Head of caudate nucleus (tissue), 42 donors: Measurements from ENCODE around the gene CREB3L1.

Experiments
- DNase-seq, 42 donors: peaks; one replicate each; pipeline versions ENCODE4 v3.0.0 to v3.0.0-alpha.2; 2020 to 2021; ENCODE audit warnings: mixed read lengths in 7 of 42
- intact Hi-C: fragments of 100-400 bp; cut with DNase I; formaldehyde crosslinking; loops from one replicate; pipeline ENCODE4 v1.15.0; 2022

The CREB3L1 gene, protein sequence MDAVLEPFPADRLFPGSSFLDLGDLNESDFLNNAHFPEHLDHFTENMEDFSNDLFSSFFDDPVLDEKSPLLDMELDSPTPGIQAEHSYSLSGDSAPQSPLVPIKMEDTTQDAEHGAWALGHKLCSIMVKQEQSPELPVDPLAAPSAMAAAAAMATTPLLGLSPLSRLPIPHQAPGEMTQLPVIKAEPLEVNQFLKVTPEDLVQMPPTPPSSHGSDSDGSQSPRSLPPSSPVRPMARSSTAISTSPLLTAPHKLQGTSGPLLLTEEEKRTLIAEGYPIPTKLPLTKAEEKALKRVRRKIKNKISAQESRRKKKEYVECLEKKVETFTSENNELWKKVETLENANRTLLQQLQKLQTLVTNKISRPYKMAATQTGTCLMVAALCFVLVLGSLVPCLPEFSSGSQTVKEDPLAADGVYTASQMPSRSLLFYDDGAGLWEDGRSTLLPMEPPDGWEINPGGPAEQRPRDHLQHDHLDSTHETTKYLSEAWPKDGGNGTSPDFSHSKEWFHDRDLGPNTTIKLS

DNA sequence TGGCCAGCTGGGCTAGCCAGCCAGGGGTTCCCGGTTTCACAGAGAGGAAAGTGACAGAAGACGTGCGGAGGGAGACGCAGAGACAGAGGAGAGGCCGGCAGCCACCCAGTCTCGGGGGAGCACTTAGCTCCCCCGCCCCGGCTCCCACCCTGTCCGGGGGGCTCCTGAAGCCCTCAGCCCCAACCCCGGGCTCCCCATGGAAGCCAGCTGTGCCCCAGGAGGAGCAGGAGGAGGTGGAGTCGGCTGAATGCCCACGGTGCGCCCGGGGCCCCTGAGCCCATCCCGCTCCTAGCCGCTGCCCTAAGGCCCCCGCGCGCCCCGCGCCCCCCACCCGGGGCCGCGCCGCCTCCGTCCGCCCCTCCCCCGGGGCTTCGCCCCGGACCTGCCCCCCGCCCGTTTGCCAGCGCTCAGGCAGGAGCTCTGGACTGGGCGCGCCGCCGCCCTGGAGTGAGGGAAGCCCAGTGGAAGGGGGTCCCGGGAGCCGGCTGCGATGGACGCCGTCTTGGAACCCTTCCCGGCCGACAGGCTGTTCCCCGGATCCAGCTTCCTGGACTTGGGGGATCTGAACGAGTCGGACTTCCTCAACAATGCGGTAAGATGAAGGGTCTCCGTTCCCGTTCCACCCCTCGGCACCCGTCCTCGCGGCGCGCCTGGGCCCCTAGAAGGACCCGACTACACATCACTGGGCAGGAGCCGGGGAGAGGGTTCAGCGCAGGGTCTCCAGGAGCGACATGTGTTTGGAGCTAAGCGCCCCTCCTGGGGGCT lies at the start of gene CREB3L1:
TSS of gene CREB3L1 (plus strand) at position 41 of the 765 bp plus-strand sequence. CDS start at position 491, 450 bp downstream.
- intact Hi-C loops: no loop called here
- DNase-seq: peak in 3 of 42 donors; percentile 6 to 22 (median 20)

DNA sequence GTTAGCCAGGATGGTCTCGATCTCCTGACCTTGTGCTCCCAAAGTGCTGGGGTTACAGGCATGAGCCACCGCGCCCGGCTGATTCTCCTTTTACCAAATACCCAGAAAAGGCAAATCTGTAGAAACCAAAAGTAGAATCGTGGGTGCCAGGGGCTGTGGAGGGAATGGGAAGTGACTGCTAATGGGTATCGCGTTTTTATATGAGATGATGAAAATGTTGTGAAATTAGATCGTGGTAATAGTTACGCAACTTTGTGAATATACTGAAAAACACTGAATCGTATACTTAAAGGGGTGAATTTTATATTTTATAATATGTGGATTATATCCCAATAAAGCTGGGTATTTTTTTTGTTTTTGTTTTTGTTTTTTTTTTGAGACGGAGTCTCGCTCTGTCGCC lies 48.2 kb upstream of the CREB3L1 start:
- intact Hi-C loops: no loop called here
- no peak for DNase-seq

DNA sequence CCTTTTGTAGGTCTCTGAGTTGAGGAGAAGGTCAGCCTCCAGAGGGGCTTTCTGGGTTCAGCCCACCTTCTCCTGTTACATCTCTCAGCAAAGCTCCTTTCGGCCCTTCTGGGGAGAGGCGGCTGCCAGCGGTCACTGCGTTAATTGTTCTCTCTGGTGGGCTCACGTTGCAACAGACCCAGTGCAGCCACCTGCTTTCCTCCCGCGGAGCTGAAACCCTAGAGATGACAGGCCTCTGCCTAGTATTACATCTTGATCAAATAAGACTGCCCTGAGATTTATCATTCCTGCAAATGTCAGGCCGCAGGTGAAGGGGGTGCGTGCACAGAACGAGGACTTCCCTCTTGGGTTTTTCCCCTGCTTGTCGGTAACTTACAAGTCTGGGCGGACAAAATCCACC lies 43.2 kb upstream of the CREB3L1 start:
- intact Hi-C loops: no loop called here
- no peak for DNase-seq

DNA sequence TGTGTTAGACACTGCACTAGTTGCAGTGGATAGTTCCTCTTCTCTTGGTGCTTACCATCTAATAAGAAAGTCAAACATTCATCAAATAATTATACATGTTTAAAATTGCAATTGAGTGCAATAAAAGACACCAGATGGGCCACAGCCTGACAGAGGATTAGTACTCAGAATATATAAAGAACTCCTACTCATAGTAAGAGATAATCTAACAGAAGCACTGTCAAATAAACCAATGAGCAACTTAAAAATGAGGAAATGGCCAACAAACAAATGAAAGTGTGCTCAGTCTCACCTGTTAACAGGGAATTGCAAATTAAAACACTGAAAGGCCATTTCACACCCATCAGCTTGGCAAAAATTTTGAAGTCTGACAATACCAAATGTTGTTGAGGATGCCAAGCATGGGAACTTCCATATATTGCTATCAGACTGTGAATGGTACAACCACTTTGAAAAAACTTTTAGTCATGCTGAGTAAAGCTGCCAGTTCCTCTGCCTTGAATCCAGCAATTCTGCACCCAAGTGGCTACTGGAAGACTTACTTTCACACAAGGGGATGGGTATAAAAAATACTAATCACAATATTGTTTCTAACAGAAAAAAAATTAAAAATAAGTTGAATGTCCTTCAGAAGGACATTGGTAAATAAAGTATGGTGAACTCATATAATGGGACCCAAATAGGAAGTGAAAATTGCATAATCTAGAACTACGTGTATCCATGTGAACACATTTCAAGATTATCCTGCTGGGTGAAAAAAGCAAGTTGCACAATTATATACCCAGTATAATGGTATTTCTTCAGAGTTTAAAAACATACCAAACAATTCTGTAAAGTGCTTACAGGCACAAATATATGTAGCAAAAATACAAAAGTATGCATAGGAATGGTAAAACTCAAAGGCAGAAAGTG lies 41.4 kb upstream of the CREB3L1 start:
- intact Hi-C loops: no loop called here
- DNase-seq: no peak

DNA sequence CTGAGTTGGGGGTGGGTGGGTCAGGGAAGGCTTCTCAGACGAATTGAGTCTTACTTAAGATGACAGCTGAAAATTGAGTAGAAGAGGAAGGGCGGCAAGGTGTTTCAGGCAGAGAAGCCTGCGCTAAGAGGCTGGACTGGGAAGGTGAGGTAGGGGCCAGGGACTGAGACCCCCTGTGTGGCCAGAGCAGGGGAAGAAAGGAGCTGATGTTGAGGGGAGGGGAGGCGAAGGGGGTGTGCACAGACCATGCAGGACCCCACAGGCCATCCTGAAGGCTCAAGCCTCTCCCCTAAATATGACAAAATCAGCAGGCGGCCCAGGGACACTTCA lies 40.6 kb upstream of the CREB3L1 start:
- intact Hi-C loops: no loop called here
- no peak for DNase-seq

DNA sequence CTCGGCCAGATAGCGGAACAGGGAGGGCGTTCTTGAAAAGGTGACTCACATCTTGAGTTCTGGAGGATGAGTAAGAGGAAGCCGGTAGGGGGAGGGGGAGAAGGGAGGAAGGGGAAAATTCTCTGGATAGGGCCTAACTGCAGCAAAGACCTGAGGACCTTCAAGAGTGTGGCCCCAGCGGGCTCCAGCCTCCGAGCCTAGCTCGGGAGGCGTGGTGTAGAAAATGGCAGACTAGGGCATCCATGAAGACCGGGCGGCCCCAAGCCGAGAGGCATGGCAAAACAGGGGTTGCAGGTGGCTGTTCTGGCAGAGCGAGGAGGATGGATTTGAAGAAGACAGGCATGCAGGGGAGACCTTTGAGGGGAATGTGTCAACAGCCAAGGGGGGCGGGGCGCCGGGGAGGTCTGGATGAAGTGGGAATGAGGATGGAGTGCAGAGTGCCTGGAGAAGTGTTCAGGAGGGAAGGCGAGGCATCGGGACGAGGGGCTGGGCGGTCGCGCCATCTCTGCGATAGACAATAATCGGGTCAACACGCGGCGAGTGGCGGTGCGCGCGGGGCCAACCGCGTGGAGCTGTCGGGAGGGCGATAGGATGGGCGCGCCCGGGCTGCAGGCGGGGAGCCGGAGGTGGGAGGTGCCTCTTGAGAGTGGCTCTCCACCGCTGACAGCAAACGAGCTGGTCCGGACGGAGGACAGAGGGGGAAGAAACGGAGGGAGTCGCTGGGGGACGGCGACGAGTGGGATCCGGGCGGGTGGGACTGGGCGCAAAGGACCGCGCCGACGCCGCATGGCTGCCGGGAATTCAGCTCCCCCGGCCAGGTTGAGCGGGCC lies 40.0 kb upstream of the CREB3L1 start:
- intact Hi-C loops: loop anchor here (2.0 kb wide), 1 partner anchor 73 kb away; no protein-coding TSS in a partner anchor
- DNase-seq: peak; percentile 14 to 79 (median 42)

DNA sequence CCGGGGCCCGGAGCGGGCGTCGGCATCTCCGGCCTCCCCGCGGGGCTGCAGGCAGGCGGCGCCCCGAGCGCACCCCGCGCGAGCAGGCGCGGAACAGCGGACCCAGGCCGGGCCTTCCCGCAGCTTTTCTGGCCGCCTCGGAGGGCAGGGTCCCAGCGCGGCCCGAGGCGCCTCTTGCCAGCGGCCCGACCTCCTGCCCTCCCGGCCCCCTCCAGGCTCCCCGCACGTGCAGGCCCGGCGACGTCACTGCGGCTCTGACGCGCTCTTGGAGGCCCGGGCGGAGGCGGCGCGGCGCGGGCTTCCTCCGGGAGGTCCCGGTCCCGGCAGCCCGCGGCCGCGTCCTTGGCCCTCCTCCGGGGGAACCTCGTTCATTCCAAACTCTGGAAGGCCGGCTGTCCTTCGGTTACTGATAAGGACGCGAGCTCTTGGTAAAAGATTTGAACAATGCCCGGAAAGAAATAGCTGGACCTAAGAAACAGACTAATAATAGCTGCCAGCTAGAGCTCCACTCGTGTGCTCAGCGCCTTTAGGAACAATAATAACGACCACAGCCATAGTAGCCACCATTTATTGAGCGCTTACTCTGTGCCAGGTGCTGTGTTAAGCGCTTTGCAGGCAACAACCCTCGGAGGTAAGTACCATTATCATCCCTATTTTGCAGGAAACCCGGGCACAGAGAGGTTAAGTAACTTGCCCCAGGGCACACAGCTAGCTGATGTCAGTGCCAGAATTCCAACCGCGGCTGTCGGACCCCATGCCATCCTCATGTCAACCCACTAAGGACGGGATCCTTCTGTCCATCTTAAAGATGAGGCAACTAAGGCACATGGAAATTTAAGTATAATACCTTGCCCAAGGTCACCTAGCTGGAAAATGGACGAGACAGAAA lies 39.1 kb upstream of the CREB3L1 start:
- DNase-seq: peak in 39 of 42 donors; percentile 27 to 78 (median 53)
- intact Hi-C loops: loop anchor here (2.0 kb wide), 1 partner anchor 72 kb away; no protein-coding TSS in a partner anchor

DNA sequence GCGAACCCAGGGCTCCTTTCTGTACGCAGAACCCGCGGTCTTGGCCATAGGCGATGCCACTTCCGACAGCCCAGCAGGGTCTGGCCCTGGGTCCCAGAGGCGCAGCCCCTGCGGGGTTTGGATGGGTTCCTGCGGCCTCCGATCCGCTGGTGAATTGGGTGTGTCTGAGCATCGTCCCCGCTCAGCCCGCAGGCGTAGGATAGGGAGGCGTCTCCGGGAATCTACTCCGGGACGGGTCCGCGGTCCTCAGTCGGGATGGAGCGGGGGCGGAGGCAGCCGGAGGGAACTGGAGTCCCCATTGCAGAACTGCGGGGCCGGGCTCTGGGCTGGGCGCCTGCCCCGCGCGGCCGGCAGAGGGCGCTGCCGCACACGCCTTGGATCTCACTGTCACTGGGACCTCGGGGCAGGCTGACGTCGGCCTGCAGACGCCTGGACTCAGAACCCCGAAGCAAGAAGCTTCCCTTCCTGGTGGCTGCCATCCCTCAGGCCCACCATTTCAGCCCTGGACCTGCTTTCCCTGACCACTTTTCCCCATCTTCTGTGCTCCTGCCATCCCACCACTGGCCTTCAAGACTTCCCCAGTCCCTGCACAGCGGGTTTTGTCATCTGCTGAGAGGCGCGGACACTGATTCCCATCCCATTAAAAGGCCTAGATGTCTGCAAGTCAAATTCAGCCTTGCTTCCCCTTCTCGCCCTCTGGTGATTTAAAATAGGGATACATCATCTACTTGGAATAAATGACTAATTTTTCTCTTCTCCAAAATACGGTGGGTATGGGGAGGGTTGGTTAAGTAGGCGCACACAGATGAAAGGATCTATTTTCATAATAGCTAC lies 38.3 kb upstream of the CREB3L1 start:
- intact Hi-C loops: loop anchor here (2.0 kb wide), 1 partner anchor 72 kb away; no protein-coding TSS in a partner anchor
- peak; percentile 61 to 92 (median 84) for DNase-seq

DNA sequence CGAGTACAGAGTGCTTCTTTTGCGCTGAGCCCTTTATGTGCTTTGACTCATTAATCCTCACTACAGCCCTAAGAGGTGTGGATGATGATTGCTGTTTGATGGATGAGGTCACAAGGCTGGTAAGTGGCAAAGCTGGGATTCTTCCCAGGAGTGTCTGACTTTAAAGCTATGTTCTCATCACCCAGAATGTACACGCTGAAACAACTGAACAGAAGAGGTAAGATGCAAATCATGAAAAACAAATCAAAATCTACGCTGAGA lies 37.7 kb upstream of the CREB3L1 start:
- intact Hi-C loops: loop anchor here (2.0 kb wide), 1 partner anchor 71 kb away; no protein-coding TSS in a partner anchor
- DNase-seq: peak in 23 of 42 donors; percentile 5 to 80 (median 39)

DNA sequence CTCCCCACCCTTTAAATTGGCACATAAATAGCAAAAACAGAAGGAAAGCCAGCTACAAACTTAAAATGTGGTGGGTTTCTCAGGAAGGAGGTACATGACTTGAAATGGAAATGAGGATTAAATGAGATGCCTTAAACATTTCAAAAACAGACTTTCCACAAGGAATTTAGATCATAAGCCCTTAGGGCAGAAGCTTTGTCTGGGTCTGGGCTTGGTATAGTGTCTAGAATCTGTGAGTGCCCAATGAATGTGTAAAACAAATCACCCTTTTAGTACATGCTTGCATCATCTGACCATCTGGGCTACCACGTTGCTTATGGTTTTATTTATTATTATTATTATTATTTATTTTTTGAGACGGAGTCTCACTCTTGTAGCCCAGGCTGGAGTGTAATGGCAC lies 37.1 kb upstream of the CREB3L1 start:
- DNase-seq: no peak
- intact Hi-C loops: no loop called here

DNA sequence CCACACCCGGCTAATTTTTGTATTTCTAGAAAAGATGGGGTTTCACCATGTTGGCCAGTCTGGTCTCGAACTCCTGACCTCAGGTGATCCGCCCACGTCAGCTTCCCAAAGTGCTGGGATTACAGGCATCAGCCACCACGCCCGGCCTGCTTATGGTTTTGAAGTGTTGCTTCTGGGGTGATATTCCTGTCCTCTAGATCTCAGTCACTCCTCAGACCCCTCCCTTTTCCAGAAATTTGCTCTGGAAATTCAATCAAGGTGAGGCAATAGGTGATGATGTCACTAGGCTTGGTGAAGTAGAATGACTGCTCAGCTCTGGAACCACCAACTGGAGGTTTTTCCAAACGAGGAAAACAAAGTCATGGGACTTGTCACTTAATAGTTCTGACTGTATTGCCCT lies 36.6 kb upstream of the CREB3L1 start:
- DNase-seq: no peak
- intact Hi-C loops: no loop called here

DNA sequence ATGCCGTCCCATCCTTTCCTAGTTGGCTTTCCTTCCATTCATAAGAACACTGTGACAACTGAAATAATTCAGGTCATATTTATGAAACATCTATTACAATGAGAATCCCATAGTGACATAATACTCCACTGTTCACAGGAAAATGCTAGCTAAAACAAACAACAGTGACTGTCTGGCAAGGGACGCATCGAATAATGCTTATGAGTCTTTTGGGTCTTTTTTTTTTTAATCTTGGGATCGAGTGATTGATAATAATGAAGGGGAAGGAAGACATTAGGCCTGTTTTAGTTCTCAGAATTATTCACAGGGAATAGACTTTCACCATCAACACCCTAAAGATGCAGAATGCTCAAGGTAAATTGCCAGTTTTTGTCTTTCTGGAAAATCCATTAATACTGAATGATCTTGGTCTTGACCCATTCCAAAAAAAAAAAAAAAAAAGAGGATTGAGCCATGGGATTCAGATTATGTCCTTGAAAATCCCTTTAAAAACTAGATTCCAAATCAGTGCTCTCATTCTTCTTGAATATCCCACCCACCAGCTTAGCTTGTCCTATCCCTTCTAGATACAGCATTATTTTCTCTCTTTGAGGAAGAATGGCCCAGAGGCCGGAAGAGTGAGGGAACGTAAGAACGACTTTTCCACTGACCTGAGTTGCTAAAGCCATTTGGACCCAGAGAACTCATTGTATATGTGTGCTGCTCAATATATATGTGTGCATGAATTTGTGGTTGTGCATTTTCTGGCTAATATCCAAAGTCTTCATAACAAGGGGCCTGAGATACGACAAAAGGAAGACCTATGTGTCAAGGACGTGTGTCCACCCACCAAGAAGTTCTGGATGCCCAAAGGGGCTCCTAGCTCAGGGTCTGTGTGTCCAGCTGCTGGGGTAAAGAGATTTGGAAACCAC lies 35.2 kb upstream of the CREB3L1 start:
- no peak for DNase-seq
- intact Hi-C loops: loop anchor here (2.0 kb wide), 1 partner anchor 119 kb away; no protein-coding TSS in a partner anchor

DNA sequence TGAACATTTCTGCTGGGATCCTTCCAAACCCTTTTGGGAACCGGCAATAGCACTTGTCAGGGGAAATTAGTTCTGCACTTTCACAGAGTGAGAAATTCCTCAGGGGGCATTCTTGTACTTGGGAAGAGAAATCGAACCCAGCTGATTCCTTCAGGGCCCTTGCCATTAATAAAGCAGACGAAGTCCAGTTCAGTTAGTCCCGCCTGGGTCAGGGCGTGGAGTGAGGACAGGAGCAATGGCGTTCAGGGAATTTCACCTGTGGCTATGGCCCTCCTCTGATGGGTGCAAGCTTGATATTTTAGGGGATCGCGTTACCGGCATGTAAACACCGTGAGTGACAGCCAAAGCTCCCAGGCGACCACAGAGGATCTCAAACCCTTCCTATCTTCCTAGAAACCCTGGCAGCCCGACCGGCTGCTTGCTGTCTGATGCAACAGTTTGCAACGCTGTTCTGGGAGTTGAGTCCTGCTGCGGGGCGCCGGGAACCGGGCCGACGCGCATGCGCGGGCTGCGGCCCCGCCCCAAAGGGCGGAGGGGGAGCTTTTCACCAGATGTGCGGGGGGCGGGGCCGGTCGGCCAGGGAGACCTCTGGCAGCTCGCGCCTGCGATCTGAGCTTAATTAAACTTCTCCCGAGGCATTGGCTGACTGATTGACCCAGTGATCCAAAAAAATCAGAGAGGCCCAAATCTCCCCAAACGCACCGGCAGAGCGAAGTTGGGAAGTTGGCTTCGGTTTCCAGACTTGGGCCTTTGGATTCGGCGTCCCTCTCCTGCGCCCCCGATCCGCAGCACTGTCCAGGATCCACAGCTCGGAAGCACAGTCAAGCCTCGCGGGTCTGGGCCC lies 34.3 kb upstream of the CREB3L1 start:
- intact Hi-C loops: loop anchor here (2.0 kb wide), 1 partner anchor 120 kb away; no protein-coding TSS in a partner anchor

DNA sequence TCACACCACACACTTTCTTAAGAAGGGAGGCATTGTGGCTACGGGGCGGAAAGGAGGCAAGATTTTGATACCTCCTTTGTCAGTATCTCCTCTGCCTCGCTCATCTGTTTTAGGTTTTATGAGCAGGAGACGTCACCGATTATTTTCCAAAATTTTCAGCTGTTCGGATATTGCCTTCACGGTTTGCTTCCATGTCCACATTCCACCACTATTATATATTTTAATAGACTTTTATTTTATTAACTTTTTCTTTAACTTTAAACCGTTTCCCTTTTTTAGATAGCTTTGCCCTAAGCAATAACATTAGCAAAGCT lies 33.7 kb upstream of the CREB3L1 start:
- intact Hi-C loops: loop anchor here (2.0 kb wide), 1 partner anchor 121 kb away; no protein-coding TSS in a partner anchor
- no peak for DNase-seq

More for the DNA sequence above, 34.3 kb upstream of the CREB3L1 start:
- peak; percentile 71 to 96 (median 90) for DNase-seq
